Eye (tissue), 1 donor: ENCODE measurements around the gene OR52D1.
A peak's percentile ranks its signal among the peaks of the same experiment; 100 is the strongest.

ENCODE experiments used
- DNase-seq: peaks from one replicate; pipeline ENCODE4 v3.0.0-alpha.2; 2015

Gene OR52D1

GRCh38 chr11:5488385-5488784 is at the start of gene OR52D1:
TSS of gene OR52D1 (plus strand) at chr11:5488685. CDS start at chr11:5488707, 22 bp downstream.
- no peak for DNase-seq

- no peak for DNase-seq
These were observed 47.1 kb upstream of the OR52D1 start, which contains the start of gene OR51I1 for GRCh38 chr11:5441414-5441813. TSS of gene OR51I1 (minus strand) at chr11:5441514. CDS start at chr11:5441514, 0 bp downstream.

- DNase-seq, result no peak
These were observed 44.6 kb upstream of the OR52D1 start for GRCh38 chr11:5443835-5444393.

GRCh38 chr11:5449023-5449422 is 39.5 kb upstream of the OR52D1 start, which contains the start of gene OR51I2:
TSS of gene OR51I2 (plus strand) at chr11:5449323. CDS start at chr11:5453489, 4,166 bp downstream.
- DNase-seq, result peak; percentile 1

- no peak for DNase-seq
These were observed 39.1 kb upstream of the OR52D1 start for GRCh38 chr11:5449432-5449831.

- no peak for DNase-seq
These were observed 27.4 kb upstream of the OR52D1 start for GRCh38 chr11:5460983-5461621.

- DNase-seq, result no peak
These were observed 21.0 kb upstream of the OR52D1 start for GRCh38 chr11:5467527-5467926.

- no peak for DNase-seq
These were observed 14.6 kb upstream of the OR52D1 start for GRCh38 chr11:5473921-5474320.

GRCh38 chr11:5476186-5476819 is 12.2 kb upstream of the OR52D1 start:
- DNase-seq, result peak; percentile 51

- DNase-seq, result no peak
These were observed 2.5 kb upstream of the OR52D1 start for GRCh38 chr11:5486003-5486402.

GRCh38 chr11:5486421-5486820 is 2.1 kb upstream of the OR52D1 start:
- DNase-seq, result no peak

GRCh38 chr11:5488798-5489399 is 414 bp downstream of the OR52D1 start:
- DNase-seq, result no peak

GRCh38 chr11:5489576-5490357 is 1.3 kb downstream of the OR52D1 start:
- DNase-seq, result no peak

- DNase-seq, result no peak
These were observed 11.2 kb downstream of the OR52D1 start for GRCh38 chr11:5499671-5500070.

GRCh38 chr11:5500393-5500801 is 11.9 kb downstream of the OR52D1 start:
- DNase-seq, result no peak

- DNase-seq, result no peak
These were observed 16.0 kb downstream of the OR52D1 start for GRCh38 chr11:5504403-5504921.

GRCh38 chr11:5505363-5506048 is 17.0 kb downstream of the OR52D1 start:
- DNase-seq, result no peak

GRCh38 chr11:5507177-5507932 is 18.9 kb downstream of the OR52D1 start:
- peak; percentile 5 for DNase-seq

GRCh38 chr11:5507933-5508305 is 19.4 kb downstream of the OR52D1 start:
- DNase-seq, result peak; percentile 6

GRCh38 chr11:5508605-5509004 is 20.1 kb downstream of the OR52D1 start:
- DNase-seq, result no peak

GRCh38 chr11:5509803-5510202 is 21.3 kb downstream of the OR52D1 start, which contains the start of gene UBQLN3:
TSS of gene UBQLN3 (minus strand) at chr11:5509957. CDS start at chr11:5509558, 399 bp downstream.
- no peak for DNase-seq
